Effector memory CD4-positive, alpha-beta T cell (primary cell): ENCODE data around the gene PATL2.
"Not testable (repeated sequence)": the region's sequence is repeated elsewhere in the genome, so short reads cannot be mapped to it uniquely, and the experiment has no call there.

ENCODE experiments used
- DNase-seq, 3 donors: peaks; one replicate each; pipeline ENCODE4 v3.0.0-alpha.2; 2020
- H3K27ac ChIP-seq: 2 replicates; pipeline ENCODE4 v1.7.0; 2013; ENCODE audit warnings: mild to moderate bottlenecking, low read length, moderate library complexity; ENCODE audit not compliant: insufficient read depth, poor library complexity, severe bottlenecking
- H3K27me3 ChIP-seq: replicated peaks from 2 replicates; pipeline ENCODE4 v1.7.0; 2013; ENCODE audit warnings: mild to moderate bottlenecking, low read length; ENCODE audit not compliant: insufficient read depth, control insufficient read depth, poor library complexity, severe bottlenecking
- H3K36me3 ChIP-seq: 2 replicates; pipeline ENCODE4 v1.7.0; 2013; ENCODE audit warnings: mild to moderate bottlenecking, low read length, moderate library complexity; ENCODE audit not compliant: control insufficient read depth, insufficient read depth
- H3K4me1 ChIP-seq: 2 replicates; pipeline ENCODE4 v1.7.0; 2013; ENCODE audit warnings: low read length, mild to moderate bottlenecking; ENCODE audit not compliant: control insufficient read depth, insufficient read depth, poor library complexity, severe bottlenecking
- H3K4me3 ChIP-seq: 2 replicates; pipeline ENCODE4 v1.7.0; 2013; ENCODE audit warnings: low read length, low read depth, mild to moderate bottlenecking; ENCODE audit not compliant: insufficient read depth, poor library complexity, severe bottlenecking
- H3K9me3 ChIP-seq: 2 replicates; pipeline ENCODE4 v1.7.0; 2013; ENCODE audit warnings: mild to moderate bottlenecking, low read length, moderate library complexity; ENCODE audit not compliant: control insufficient read depth
- total RNA-seq, 3 donors: gene quantifications; one replicate each; lab custom pipeline; 2026; lab: John Stamatoyannopoulos, UW

PATL2 gene
- total RNA-seq, result 34.8 to 101 (median 69.5) reads per million in 3 donors

- H3K4me3 ChIP-seq, result peak within 1 kb of the TSS; percentile 100
- peaks cover 40% of the 10 kb centered on the region for H3K36me3 ChIP-seq
- peak; percentile 92 to 97 (median 93) for DNase-seq
- no peaks in the 10 kb centered on the region for H3K9me3 ChIP-seq
- H3K27ac ChIP-seq, result peak within 1 kb of the TSS; percentile 100
- peaks cover 14% of the 10 kb centered on the region for H3K4me1 ChIP-seq
- H3K27me3 ChIP-seq, result no peaks in the 10 kb centered on the region
Observed at GRCh38 chr15:44711096-44711742, at the start of gene PATL2, which contains the start of gene B2M. PATL2 (minus strand) TSS chr15:44711323; CDS start chr15:44676490, 34,833 bp downstream. B2M (plus strand) TSS chr15:44711517; CDS start chr15:44711547, 30 bp downstream.

- Histone ChIP-seq H3K36me3 (no peaks in the 10 kb centered on the region), H3K9me3 (no peaks in the 10 kb centered on the region), H3K4me1 (no peaks in the 10 kb centered on the region), H3K4me3 (no peak overlapping the region), H3K27me3 (no peaks in the 10 kb centered on the region), H3K27ac (no peak overlapping the region)
- DNase-seq, result no peak
Observed at GRCh38 chr15:44753345-44753744, 42.2 kb upstream of the PATL2 start.

- not testable (repeated sequence) for H3K27me3 ChIP-seq, H3K36me3 ChIP-seq, H3K27ac ChIP-seq, H3K4me3 ChIP-seq, H3K9me3 ChIP-seq, DNase-seq, H3K4me1 ChIP-seq
Observed at GRCh38 chr15:44743454-44743853, 32.3 kb upstream of the PATL2 start.

GRCh38 chr15:44739222-44739847, 28.2 kb upstream of the PATL2 start:
- not testable (repeated sequence) for H3K27me3 ChIP-seq, H3K36me3 ChIP-seq, DNase-seq, H3K27ac ChIP-seq, H3K9me3 ChIP-seq, H3K4me3 ChIP-seq
- H3K4me1 ChIP-seq, result peaks cover 32% of the 10 kb centered on the region

GRCh38 chr15:44738340-44738984, 27.3 kb upstream of the PATL2 start:
- Histone ChIP-seq H3K4me3 (no peak overlapping the region), H3K36me3 (no peaks in the 10 kb centered on the region), H3K9me3 (no peaks in the 10 kb centered on the region), H3K4me1 (peaks cover 35% of the 10 kb centered on the region), H3K27me3 (no peaks in the 10 kb centered on the region), H3K27ac (peak overlapping the region; percentile 45)
- no peak for DNase-seq

- Histone ChIP-seq H3K4me3 (peak within 1 kb of the TSS; percentile 28), H3K27ac (peak within 1 kb of the TSS; percentile 59)
Observed at GRCh38 chr15:44736181-44736765, 25.1 kb upstream of the PATL2 start, which contains the start of gene TRIM69. TRIM69 (plus strand) TSS chr15:44736528; CDS start chr15:44736705, 177 bp downstream.

GRCh38 chr15:44735482-44736180, 24.5 kb upstream of the PATL2 start:
- peaks cover 3% of the 10 kb centered on the region for H3K36me3 ChIP-seq
- no peak for DNase-seq
- H3K27ac ChIP-seq, result peak overlapping the region; percentile 59
- peak overlapping the region; percentile 28 for H3K4me3 ChIP-seq
- H3K4me1 ChIP-seq, result peaks cover 49% of the 10 kb centered on the region
- no peaks in the 10 kb centered on the region for H3K27me3 ChIP-seq
- no peaks in the 10 kb centered on the region for H3K9me3 ChIP-seq

More at GRCh38 chr15:44736181-44736765, 25.1 kb upstream of the PATL2 start, which contains the start of gene TRIM69:
- Histone ChIP-seq H3K4me1 (peaks cover 49% of the 10 kb centered on the region), H3K27me3 (no peaks in the 10 kb centered on the region), H3K36me3 (peaks cover 3% of the 10 kb centered on the region), H3K9me3 (no peaks in the 10 kb centered on the region)
- DNase-seq, result no peak

- H3K27ac ChIP-seq, result peak overlapping the region; percentile 59
Observed at GRCh38 chr15:44734839-44735481, 23.8 kb upstream of the PATL2 start.

More at GRCh38 chr15:44734839-44735481, 23.8 kb upstream of the PATL2 start:
- no peaks in the 10 kb centered on the region for H3K27me3 ChIP-seq
- H3K4me3 ChIP-seq, result peak overlapping the region; percentile 2
- DNase-seq, result no peak
- peaks cover 3% of the 10 kb centered on the region for H3K36me3 ChIP-seq
- peaks cover 55% of the 10 kb centered on the region for H3K4me1 ChIP-seq
- H3K9me3 ChIP-seq, result no peaks in the 10 kb centered on the region
